GM23338 (cell line): ENCODE results near the gene ATP6V1E1.

Source experiments
- CREB1 ChIP-seq: fragments of 250-450 bp; sonication (Bioruptor Pico); IDR thresholded peaks from 2 replicates; pipeline ENCODE4 v1.5.0; 2020; ENCODE audit warnings: low read depth, mild to moderate bottlenecking, moderate library complexity
- CTCF ChIP-seq, 2 experiments: fragments of 200-600 bp in 1 of 2; sonication (generic) in 1 of 2; conservative IDR thresholded peaks; 2 replicates each; pipeline versions ENCODE4 v1.5.1 to v1.6.1; 2016 to 2017; ENCODE audit warnings: antibody characterized with exemption in 2 of 2, low read depth in 2 of 2, mild to moderate bottlenecking in 2 of 2, moderate library complexity in 1 of 2
- EZH2 ChIP-seq: fragments of 200-600 bp; sonication (generic); IDR thresholded peaks from one replicate; pipeline ENCODE4 v1.8.0; 2017; ENCODE audit warnings: antibody characterized with exemption, mild to moderate bottlenecking, low read depth; ENCODE audit not compliant: unreplicated experiment
- EZH2phosphoT487 ChIP-seq: fragments of 200-600 bp; sonication (generic); IDR thresholded peaks from one replicate; pipeline ENCODE4 v1.8.1; 2018; ENCODE audit warnings: antibody characterized with exemption; ENCODE audit not compliant: unreplicated experiment
- JUNB ChIP-seq: IDR thresholded peaks from one replicate; pipeline ENCODE4 v1.6.1; 2016; ENCODE audit warnings: antibody characterized with exemption; ENCODE audit not compliant: unreplicated experiment
- POLR2AphosphoS5 ChIP-seq: IDR thresholded peaks from 2 replicates; pipeline ENCODE4 v1.6.1; 2016; ENCODE audit warnings: antibody characterized with exemption, low read depth
- STAT1 ChIP-seq: IDR thresholded peaks from one replicate; pipeline ENCODE4 v1.6.1; 2016; ENCODE audit warnings: antibody characterized with exemption; ENCODE audit not compliant: unreplicated experiment
- TF ChIP-seq, protein P1 (sequence below): fragments of 250-450 bp; sonication (Bioruptor Pico); IDR thresholded peaks from 2 replicates; pipeline ENCODE4 v1.5.0; 2020; ENCODE audit warnings: mild to moderate bottlenecking, moderate library complexity

GRCh38 chr22:17576470-17576869 is 52.1 kb downstream of the ATP6V1E1 start:
- no peak for TF ChIP-seq CTCF (conservative IDR thresholded peaks at IDR 0.05; ENCODE audit: low read depth in 2 of 2)
- no peak for TF ChIP-seq POLR2AphosphoS5
- no peak for TF ChIP-seq JUNB
- TF ChIP-seq, protein P1, sequence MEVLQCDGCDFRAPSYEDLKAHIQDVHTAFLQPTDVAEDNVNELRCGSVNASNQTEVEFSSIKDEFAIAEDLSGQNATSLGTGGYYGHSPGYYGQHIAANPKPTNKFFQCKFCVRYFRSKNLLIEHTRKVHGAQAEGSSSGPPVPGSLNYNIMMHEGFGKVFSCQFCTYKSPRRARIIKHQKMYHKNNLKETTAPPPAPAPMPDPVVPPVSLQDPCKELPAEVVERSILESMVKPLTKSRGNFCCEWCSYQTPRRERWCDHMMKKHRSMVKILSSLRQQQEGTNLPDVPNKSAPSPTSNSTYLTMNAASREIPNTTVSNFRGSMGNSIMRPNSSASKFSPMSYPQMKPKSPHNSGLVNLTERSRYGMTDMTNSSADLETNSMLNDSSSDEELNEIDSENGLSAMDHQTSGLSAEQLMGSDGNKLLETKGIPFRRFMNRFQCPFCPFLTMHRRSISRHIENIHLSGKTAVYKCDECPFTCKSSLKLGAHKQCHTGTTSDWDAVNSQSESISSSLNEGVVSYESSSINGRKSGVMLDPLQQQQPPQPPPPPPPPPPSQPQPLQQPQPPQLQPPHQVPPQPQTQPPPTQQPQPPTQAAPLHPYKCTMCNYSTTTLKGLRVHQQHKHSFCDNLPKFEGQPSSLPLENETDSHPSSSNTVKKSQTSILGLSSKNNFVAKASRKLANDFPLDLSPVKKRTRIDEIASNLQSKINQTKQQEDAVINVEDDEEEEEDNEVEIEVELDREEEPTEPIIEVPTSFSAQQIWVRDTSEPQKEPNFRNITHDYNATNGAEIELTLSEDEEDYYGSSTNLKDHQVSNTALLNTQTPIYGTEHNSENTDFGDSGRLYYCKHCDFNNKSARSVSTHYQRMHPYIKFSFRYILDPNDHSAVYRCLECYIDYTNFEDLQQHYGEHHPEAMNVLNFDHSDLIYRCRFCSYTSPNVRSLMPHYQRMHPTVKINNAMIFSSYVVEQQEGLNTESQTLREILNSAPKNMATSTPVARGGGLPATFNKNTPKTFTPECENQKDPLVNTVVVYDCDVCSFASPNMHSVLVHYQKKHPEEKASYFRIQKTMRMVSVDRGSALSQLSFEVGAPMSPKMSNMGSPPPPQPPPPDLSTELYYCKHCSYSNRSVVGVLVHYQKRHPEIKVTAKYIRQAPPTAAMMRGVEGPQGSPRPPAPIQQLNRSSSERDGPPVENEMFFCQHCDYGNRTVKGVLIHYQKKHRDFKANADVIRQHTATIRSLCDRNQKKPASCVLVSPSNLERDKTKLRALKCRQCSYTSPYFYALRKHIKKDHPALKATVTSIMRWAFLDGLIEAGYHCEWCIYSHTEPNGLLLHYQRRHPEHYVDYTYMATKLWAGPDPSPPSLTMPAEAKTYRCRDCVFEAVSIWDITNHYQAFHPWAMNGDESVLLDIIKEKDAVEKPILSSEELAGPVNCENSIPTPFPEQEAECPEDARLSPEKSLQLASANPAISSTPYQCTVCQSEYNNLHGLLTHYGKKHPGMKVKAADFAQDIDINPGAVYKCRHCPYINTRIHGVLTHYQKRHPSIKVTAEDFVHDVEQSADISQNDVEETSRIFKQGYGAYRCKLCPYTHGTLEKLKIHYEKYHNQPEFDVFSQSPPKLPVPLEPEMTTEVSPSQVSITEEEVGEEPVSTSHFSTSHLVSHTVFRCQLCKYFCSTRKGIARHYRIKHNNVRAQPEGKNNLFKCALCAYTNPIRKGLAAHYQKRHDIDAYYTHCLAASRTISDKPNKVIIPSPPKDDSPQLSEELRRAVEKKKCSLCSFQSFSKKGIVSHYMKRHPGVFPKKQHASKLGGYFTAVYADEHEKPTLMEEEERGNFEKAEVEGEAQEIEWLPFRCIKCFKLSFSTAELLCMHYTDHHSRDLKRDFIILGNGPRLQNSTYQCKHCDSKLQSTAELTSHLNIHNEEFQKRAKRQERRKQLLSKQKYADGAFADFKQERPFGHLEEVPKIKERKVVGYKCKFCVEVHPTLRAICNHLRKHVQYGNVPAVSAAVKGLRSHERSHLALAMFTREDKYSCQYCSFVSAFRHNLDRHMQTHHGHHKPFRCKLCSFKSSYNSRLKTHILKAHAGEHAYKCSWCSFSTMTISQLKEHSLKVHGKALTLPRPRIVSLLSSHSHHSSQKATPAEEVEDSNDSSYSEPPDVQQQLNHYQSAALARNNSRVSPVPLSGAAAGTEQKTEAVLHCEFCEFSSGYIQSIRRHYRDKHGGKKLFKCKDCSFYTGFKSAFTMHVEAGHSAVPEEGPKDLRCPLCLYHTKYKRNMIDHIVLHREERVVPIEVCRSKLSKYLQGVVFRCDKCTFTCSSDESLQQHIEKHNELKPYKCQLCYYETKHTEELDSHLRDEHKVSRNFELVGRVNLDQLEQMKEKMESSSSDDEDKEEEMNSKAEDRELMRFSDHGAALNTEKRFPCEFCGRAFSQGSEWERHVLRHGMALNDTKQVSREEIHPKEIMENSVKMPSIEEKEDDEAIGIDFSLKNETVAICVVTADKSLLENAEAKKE (CRISPR knock-in tag) = no peak
- TF ChIP-seq EZH2 = no peak
- no peak for TF ChIP-seq CREB1 (CRISPR knock-in tag)
- TF ChIP-seq EZH2phosphoT487 = no peak
- no peak for TF ChIP-seq STAT1
